ENCODE data around the gene P2RX3.

The P2RX3 gene

DNA sequence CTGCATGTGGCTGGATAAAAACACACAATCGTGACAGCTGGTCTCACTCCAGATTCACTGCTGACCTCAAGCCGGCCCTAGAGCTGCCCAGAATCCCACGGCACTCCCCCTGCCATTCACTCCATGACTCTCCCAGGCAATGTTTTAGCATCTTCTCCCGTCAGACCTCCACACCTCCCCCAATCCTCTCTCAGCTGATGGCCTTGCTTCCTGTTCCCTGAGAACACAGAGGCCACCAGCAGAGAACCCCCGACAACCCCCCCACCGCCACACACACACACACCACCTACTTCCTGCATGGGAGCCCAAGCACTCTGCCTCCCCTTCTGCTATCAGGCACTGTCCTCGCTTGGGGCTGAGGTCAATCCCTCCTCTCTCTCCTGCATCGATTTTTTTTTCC, 22.7 kb upstream of the P2RX3 start:
- TF ChIP-seq, protein P1, sequence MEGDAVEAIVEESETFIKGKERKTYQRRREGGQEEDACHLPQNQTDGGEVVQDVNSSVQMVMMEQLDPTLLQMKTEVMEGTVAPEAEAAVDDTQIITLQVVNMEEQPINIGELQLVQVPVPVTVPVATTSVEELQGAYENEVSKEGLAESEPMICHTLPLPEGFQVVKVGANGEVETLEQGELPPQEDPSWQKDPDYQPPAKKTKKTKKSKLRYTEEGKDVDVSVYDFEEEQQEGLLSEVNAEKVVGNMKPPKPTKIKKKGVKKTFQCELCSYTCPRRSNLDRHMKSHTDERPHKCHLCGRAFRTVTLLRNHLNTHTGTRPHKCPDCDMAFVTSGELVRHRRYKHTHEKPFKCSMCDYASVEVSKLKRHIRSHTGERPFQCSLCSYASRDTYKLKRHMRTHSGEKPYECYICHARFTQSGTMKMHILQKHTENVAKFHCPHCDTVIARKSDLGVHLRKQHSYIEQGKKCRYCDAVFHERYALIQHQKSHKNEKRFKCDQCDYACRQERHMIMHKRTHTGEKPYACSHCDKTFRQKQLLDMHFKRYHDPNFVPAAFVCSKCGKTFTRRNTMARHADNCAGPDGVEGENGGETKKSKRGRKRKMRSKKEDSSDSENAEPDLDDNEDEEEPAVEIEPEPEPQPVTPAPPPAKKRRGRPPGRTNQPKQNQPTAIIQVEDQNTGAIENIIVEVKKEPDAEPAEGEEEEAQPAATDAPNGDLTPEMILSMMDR (IDR thresholded peaks at IDR 0.05; ENCODE audit: insufficient read depth, low read depth, low read length, missing control alignments), result no peak
- no peak for DNase-seq (ENCODE audit: low read depth)
- no peak overlapping the region for H3K4me3 ChIP-seq (ENCODE audit: low read length)

DNA sequence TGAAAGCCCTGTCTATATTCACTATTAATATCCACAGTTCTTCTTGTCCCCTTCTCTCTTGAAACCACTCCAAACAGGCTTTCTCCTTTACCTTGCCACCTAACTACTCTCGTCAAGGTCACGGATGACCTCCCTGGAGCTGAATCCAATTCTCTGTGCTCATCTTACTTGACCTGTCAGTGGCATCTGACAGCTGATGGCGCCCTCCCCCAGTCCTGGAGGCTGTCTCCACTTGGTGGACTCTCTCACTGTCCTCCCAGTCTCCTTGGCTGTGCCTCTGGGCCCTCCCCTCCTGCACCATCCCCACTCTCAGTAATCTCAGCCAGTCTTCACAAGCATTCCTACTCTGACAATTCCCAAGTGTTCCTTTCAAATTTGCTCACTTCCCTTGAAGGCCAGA, 22.1 kb upstream of the P2RX3 start:
- H3K4me3 ChIP-seq (ENCODE audit: low read length), result no peak overlapping the region
- TF ChIP-seq, protein P1 (IDR thresholded peaks at IDR 0.05; ENCODE audit: insufficient read depth, low read depth, low read length, missing control alignments), result no peak
- no peak for DNase-seq (ENCODE audit: low read depth)

DNA sequence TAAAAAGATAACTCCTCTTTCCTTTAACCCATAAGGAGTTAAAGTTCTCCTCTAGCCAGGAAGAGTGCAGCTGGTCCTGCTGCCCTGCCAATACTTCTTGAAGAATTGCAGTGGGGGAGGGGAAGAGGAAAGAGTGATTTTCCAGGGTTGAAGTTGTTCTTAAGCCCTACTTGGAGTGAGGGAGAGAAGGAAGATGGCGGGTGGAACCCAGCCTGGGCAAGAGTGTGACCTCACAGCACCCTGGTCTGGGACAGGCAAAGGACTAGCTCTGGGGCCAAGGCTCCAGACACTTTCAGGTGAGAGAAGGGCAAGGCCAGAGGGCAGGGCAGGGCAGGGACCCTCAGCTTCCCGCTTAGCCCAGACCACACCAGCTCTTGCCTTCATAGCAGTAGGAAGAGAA, 20.0 kb upstream of the P2RX3 start:
- H3K4me3 ChIP-seq (ENCODE audit: low read length), result no peak overlapping the region
- DNase-seq (ENCODE audit: low read depth), result no peak
- TF ChIP-seq, protein P1 (IDR thresholded peaks at IDR 0.05; ENCODE audit: insufficient read depth, low read depth, low read length, missing control alignments), result no peak

DNA sequence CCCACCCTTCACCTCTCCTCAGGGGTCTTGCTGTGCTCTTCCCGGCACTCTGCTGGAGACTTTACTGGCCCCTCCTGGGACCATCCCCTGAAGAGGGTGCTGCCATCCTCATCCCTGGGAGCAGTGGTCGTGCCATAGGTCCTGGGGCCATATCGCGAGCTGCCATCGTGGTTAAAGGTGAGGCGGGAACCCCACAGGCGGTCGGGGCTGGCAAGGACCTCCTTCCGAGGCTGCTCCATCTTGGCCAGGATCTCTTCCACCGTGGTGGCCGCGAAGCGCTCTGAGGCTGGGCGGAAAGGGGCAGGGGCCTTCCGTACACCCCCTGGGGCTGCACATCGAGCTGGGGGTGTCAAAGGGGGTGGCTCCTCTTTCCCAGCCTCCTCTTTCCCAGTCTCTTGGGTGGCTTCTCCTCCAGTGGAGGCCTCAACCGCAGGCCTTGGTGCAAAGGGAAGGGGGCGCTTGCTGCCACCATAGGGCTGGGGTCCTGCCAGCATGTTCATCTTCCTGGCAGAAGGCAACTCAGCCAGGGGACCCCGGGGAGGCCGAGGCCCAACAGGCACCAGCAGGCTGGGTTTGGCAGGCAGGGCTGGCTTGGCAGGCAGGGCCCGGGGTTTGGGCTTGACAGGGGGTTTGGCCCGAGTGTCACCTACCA, 18.0 kb upstream of the P2RX3 start:
- DNase-seq (ENCODE audit: low read depth), result no peak
- H3K4me3 ChIP-seq (ENCODE audit: low read length), result peak overlapping the region; percentile 94
- TF ChIP-seq, protein P1 (IDR thresholded peaks at IDR 0.05; ENCODE audit: insufficient read depth, low read depth, low read length, missing control alignments), result no peak

DNA sequence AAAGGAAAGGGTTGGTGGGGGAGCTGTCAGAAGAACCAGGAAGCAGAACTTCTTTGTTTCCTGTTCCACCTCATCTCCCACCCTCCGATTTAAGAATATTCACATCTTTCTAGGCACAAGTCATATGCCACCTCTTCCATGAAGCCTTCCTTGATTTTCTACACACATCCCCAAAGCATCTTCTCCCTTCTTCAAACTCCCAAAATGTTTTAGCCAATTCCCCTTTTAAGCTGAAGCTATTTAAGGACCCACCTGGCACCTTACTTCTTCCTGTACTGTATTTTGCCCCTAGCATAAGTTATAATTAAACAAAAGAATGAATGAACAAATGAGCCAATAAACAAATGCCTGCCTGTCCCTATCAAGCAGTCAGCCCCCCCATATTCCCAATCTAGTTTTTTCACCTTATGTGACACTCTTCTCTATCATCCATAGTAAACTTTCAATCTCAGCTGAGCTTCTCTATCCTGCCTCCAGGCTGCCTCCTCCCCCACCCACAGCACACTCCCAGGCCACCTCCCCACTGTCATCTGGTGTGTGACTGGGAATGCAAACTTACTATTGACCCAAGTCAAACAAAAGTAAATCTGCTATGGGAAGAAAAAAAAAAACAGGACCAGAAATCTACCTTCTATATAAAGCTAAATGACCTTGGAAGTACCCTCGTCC, 17.3 kb upstream of the P2RX3 start:
- TF ChIP-seq, protein P1 (IDR thresholded peaks at IDR 0.05; ENCODE audit: insufficient read depth, low read depth, low read length, missing control alignments), result peak; percentile 7
- DNase-seq (ENCODE audit: low read depth), result no peak
- peak overlapping the region; percentile 94 for H3K4me3 ChIP-seq (ENCODE audit: low read length)

DNA sequence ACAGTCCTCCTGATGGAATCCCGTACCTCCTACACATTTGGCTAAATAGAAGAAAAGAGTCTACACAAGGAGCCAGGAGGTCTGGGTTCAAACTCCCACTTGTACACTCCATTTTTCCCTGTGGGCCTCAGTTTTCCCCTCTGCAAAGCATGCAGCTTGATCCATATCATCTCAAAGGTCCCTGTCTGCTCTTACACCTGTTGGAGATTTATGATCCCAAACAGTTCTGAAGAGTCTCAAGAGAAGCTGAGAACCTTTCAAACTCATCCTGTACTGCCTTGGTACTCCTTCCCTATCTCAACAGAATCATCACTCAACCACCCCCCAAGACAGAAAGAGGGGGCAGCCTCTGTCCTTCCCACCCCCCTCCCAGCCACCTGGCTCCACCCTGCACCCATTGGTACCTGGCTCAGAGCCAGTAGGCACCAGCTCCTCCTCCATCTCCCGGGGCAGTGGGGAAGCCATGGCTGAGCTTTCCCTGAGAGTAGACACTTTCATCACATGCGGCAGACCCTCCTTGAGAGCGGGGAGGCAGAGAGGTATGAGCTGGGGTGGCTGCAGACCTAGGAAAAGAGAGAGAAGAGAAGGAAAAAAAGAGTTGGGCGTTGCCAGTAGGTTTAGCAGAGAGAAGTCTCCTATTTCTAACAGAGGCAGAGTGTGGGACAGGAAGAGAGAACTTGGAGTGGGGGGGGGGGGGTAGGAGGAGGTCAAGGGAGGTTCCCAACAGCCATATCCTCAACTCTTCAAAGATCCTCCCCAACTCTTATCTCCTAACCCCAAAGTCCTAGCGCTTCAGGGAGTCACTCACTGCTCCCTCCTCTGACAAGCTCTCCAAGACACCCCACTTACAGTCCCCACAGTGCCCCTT, 16.5 kb upstream of the P2RX3 start:
- H3K4me3 ChIP-seq (ENCODE audit: low read length), result peak overlapping the region; percentile 94
- TF ChIP-seq, protein P1 (IDR thresholded peaks at IDR 0.05; ENCODE audit: insufficient read depth, low read depth, low read length, missing control alignments), result no peak
- DNase-seq (ENCODE audit: low read depth), result peak; percentile 35
